NT2/D1 (cell line): ENCODE data around the gene BMP2K.

Source experiments
- DNase-seq: peaks from one replicate; pipeline ENCODE4 v3.0.0-alpha.2; 2011; ENCODE audit warnings: low read depth, low spot score
- H3K27me3 ChIP-seq: 2 replicates; pipeline ENCODE4 v1.6.0; 2011; ENCODE audit warnings: mild to moderate bottlenecking; ENCODE audit not compliant: insufficient read length, insufficient read depth
- H3K36me3 ChIP-seq: 2 replicates; pipeline ENCODE4 v1.6.1; 2011; ENCODE audit warnings: mild to moderate bottlenecking, low read length, mixed read lengths; ENCODE audit not compliant: insufficient read depth, insufficient read length
- H3K4me1 ChIP-seq: 2 replicates; pipeline ENCODE4 v1.5.1; 2011; ENCODE audit not compliant: insufficient read depth, insufficient read length
- H3K4me3 ChIP-seq: 2 replicates; pipeline ENCODE4 v1.5.1; 2011; ENCODE audit warnings: low read depth; ENCODE audit not compliant: insufficient read length
- H3K9ac ChIP-seq: 2 replicates; pipeline ENCODE4 v1.6.0; 2011; ENCODE audit warnings: low read depth; ENCODE audit not compliant: insufficient read length
- H3K9me3 ChIP-seq: 2 replicates; pipeline ENCODE4 v1.5.1; 2011; ENCODE audit warnings: mild to moderate bottlenecking, low read length; ENCODE audit not compliant: insufficient read depth
- SUZ12 ChIP-seq: IDR thresholded peaks from 2 replicates; pipeline ENCODE4 v1.6.1; 2011; ENCODE audit not compliant: insufficient read length, insufficient read depth; ENCODE audit errors: extremely low read depth
- YY1 ChIP-seq: IDR thresholded peaks from 2 replicates; pipeline ENCODE4 v1.6.1; 2011; ENCODE audit not compliant: insufficient read length, insufficient read depth
- ZNF274 ChIP-seq: IDR thresholded peaks from 2 replicates; pipeline ENCODE4 v1.6.1; 2011; ENCODE audit warnings: mild to moderate bottlenecking, low read depth, low read length

BMP2K gene

GRCh38 chr4:78775303-78776078 lies 659 bp upstream of the BMP2K start:
- DNase-seq: peak; percentile 57
- Histone ChIP-seq H3K9ac (peak overlapping the region; percentile 92), H3K4me1 (no peaks in the 10 kb centered on the region), H3K36me3 (no peaks in the 10 kb centered on the region), H3K4me3 (peak overlapping the region; percentile 78), H3K27me3 (no peaks in the 10 kb centered on the region), H3K9me3 (no peaks in the 10 kb centered on the region)
- TF ChIP-seq SUZ12 (no peak), YY1 (no peak), ZNF274 (no peak)

GRCh38 chr4:78776729-78777575 lies 802 bp downstream of the BMP2K start:
- Histone ChIP-seq H3K4me3 (peak overlapping the region; percentile 89), H3K27me3 (no peaks in the 10 kb centered on the region), H3K4me1 (no peaks in the 10 kb centered on the region), H3K9me3 (no peaks in the 10 kb centered on the region), H3K9ac (peak overlapping the region; percentile 88), H3K36me3 (no peaks in the 10 kb centered on the region)
- DNase-seq: no peak
- TF ChIP-seq YY1: no peak
- TF ChIP-seq ZNF274: no peak
- no peak for TF ChIP-seq SUZ12

DNA sequence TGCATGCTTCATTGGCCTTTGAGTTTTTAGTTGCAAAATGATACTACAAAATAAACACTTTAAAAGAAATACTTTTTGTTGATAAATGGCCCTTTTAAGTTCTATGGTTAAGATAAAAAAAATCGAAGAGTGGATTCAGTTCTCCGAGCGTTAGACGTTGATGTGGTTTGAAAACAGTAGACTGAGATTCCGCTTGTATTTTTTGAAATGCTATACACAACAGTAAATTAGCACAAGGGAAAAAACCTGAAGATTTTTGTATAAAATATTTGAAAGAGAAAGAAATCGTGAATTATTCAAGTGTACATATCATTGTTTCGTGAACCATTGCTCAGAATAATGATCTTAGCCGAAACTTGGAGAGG lies 1.4 kb downstream of the BMP2K start:
- no peak for DNase-seq
- H3K36me3 ChIP-seq: no peaks in the 10 kb centered on the region
- H3K9ac ChIP-seq: peak overlapping the region; percentile 88
- peak overlapping the region; percentile 89 for H3K4me3 ChIP-seq
- no peaks in the 10 kb centered on the region for H3K9me3 ChIP-seq
- H3K27me3 ChIP-seq: no peaks in the 10 kb centered on the region
- no peaks in the 10 kb centered on the region for H3K4me1 ChIP-seq
- TF ChIP-seq YY1 (no peak), SUZ12 (no peak), ZNF274 (no peak)

DNA sequence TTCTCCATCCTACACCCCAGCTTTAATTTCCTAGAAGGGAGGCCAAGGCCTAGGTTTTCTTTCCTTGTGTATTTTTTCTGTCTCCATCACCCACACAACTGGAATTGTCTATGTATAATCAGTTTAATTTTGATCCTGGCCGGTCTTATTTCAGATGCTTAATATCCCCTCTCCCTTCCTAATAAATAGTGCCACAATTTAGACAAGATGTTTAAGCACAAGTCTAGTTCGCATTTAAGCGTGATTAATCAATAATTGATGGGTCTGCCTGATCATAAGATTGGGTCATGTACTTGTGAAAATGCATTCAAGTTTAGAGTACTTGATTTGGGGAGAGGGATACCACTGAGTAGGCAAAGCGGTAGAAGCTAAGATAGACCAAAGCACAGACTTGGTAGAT lies 2.4 kb downstream of the BMP2K start:
- no peak for TF ChIP-seq YY1
- TF ChIP-seq SUZ12: no peak
- TF ChIP-seq ZNF274: no peak
- no peak for DNase-seq
- H3K9me3 ChIP-seq: no peaks in the 10 kb centered on the region
- H3K4me3 ChIP-seq: peak overlapping the region; percentile 8
- no peaks in the 10 kb centered on the region for H3K36me3 ChIP-seq
- peak overlapping the region; percentile 50 for H3K9ac ChIP-seq
- no peaks in the 10 kb centered on the region for H3K27me3 ChIP-seq
- H3K4me1 ChIP-seq: no peaks in the 10 kb centered on the region

DNA sequence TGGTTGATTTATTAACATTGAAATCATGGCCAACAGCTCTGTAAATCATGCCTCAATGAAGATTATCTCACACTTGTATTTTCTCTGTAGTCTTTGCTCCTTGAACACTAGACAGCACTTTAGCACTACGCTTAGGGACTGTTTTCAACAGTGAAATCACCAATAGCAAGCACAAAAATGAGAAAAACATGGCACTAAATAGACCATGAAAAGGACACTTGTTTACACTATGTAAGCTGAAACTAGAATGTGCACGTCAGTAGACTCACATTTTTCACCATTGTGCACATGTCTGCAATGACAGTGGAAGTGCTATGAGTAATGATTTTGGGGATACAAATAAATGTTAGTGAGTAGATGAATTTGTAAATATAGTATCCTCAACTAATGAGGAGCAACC lies 3.1 kb downstream of the BMP2K start:
- Histone ChIP-seq H3K36me3 (no peaks in the 10 kb centered on the region), H3K9ac (no peak overlapping the region), H3K4me3 (no peak overlapping the region), H3K9me3 (no peaks in the 10 kb centered on the region), H3K27me3 (no peaks in the 10 kb centered on the region), H3K4me1 (no peaks in the 10 kb centered on the region)
- TF ChIP-seq SUZ12 (no peak), YY1 (no peak)
- no peak for DNase-seq

DNA sequence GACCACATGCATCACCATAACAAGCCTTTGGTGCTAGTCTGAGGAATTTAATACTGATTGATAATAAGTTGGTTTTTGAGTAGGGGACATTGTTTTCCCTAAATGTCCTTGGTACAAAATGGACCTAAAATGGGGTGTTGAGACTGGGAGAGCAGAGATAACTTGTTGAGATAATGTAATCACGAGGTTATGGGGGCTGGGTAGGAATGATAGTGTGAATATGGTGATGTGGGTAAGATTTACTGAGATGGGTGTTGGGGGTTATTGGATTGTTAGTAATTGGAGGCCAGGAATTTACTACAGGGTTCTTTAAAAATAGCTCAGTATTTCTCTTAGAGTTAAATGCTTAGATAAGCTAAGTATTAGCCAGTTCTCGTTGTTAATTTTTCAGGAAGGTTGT lies 3.9 kb downstream of the BMP2K start:
- H3K4me1 ChIP-seq: no peaks in the 10 kb centered on the region
- TF ChIP-seq YY1: no peak
- TF ChIP-seq ZNF274: no peak
- no peak for TF ChIP-seq SUZ12

DNA sequence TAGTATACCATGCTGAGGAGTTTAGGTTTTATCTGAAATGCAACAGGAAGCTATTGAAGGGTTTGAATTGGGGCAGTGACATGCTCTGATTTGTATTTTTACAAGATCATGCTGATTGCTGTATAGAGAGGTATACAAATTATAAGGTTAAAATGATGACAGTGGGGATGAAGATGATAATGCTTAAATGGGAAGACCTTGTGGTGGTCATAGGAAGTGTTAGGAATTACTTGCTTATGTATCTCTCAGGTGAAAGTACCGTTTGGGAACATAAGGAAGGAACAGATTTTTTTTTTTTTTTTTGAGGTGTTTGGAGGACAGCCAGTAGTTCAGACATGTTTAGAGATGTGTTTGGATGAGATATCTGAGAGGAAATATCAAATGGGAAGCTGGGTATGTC lies 5.0 kb downstream of the BMP2K start:
- TF ChIP-seq YY1 (no peak), ZNF274 (no peak), SUZ12 (no peak)
- Histone ChIP-seq H3K4me3 (no peak overlapping the region), H3K4me1 (no peaks in the 10 kb centered on the region)

More for the DNA sequence above, 3.9 kb downstream of the BMP2K start:
- Histone ChIP-seq H3K4me3 (no peak overlapping the region), H3K27me3 (no peaks in the 10 kb centered on the region), H3K9ac (no peak overlapping the region), H3K36me3 (no peaks in the 10 kb centered on the region), H3K9me3 (no peaks in the 10 kb centered on the region)
- no peak for DNase-seq

More for the DNA sequence above, 5.0 kb downstream of the BMP2K start:
- H3K9ac ChIP-seq: no peak overlapping the region
- H3K27me3 ChIP-seq: no peaks in the 10 kb centered on the region
- no peak for DNase-seq
- H3K36me3 ChIP-seq: no peaks in the 10 kb centered on the region
- no peaks in the 10 kb centered on the region for H3K9me3 ChIP-seq
